Activated naive CD4-positive, alpha-beta T cell treated with Interleukin-2 at 50 U/mL for 16 hours (primary cell): ENCODE results near the gene PTX3.

ENCODE experiments used
- DNase-seq: peaks from one replicate; pipeline ENCODE4 v3.0.0-alpha.2; 2020

The PTX3 gene

DNA sequence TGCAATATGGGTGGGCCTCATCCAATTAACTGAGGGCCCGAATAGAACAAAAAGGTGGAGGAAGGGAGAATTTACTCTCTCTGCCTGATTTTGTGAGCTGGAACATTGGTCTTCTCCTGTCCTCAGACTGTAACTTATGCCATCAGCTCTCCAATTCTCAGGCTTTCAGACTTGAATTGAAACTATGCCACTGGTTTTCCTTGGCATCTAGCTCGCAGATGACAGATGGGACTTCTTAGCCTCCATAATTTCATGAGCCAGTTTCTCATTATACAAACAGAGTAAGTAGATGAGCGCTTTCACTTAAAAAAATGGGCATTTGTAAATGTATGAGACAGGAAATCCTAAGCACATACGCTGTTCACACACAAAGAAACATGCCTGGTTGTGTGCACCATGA, 8.7 kb upstream of the PTX3 start:
- no peak for DNase-seq

DNA sequence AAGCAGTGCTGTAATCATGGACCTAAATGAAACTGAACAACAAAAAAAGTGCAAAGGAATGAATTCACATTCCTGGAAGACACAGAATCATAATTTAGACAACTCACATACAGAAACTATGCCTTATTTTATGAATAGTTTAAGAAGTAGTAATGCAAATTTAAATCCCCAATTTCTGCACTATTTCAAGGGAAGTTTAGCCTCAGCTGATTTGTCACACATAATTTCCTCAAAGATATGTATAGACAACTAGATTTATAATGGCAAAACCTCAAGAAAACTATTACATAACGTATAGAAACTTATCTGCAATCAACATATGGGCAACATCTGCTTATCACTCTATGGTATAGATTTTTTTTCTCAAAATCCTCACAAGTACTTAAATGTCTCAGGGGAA, 7.8 kb upstream of the PTX3 start:
- DNase-seq, result no peak

DNA sequence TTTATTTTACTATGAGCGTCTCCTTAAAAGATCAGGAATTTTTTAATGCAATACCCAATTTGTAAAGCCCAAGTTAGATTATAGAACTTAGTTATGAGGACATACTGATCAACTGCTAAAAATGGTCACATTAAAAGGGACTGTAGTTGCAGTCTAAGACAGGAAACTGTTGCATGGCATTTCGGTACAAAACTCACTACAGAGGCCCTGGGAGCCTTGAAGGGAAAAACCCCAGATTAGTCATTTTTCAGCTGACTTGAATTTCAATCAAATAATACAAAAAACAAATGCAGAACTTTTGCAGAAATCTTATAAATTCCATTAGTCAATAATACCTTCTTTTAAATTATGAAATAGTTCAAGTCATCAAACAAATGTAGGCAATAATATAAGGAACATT, 6.9 kb upstream of the PTX3 start:
- no peak for DNase-seq

DNA sequence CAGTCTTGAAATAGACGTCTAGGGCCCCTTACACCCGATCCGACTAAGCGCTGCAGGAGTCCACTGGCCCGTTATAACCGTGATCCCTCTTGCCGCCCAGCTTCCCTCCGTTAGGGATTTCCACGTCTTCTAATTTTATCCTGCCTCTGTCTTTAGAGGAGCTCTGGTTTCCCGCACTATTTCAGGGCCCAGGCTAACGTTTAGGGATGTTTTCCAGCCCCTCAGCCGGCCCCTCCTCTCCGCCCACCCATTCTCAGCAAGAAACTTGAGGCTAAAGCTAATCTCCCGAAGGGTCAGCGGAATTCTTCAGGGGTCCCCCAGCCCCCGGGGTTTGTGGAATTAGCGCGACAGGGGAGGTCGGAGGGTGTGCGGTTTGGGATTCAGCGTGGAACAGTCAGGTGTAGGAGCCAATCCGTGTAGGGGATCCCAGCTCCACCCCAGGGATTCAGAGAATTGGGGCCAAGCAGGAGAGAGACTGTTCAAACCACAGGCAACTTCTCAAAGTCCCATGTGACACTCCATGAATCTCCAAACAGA, 1.6 kb downstream of the PTX3 start:
- no peak for DNase-seq

DNA sequence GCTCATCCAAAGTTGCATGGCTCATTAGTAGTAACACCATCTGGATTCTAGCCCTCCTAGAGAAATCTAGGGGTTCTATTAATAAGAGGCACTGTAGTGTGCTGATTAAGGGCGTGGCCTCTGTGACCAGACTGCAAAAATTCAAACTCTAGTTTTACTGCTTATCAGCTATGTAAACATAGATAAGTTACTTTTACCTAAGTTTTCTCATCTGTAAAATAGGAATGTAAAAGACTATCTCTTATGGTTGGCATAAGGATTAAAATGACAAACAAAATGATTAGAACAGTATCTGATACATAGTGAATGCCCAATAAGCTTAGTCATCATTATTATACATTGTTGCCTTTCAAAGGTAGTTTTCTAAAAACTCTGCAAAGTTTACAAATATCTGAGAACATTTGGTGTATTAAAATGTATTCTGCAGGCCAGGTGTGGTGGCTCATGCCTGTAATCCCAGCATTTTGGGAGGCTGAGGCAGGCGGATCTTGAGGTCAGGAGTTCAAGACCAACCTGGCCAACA, 4.5 kb downstream of the PTX3 start:
- DNase-seq, result no peak

DNA sequence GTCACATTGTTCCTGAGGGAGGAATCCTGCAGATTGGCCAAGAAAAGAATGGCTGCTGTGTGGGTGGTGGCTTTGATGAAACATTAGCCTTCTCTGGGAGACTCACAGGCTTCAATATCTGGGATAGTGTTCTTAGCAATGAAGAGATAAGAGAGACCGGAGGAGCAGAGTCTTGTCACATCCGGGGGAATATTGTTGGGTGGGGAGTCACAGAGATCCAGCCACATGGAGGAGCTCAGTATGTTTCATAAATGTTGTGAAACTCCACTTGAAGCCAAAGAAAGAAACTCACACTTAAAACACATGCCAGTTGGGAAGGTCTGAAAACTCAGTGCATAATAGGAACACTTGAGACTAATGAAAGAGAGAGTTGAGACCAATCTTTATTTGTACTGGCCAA, 6.1 kb downstream of the PTX3 start:
- DNase-seq, result no peak

DNA sequence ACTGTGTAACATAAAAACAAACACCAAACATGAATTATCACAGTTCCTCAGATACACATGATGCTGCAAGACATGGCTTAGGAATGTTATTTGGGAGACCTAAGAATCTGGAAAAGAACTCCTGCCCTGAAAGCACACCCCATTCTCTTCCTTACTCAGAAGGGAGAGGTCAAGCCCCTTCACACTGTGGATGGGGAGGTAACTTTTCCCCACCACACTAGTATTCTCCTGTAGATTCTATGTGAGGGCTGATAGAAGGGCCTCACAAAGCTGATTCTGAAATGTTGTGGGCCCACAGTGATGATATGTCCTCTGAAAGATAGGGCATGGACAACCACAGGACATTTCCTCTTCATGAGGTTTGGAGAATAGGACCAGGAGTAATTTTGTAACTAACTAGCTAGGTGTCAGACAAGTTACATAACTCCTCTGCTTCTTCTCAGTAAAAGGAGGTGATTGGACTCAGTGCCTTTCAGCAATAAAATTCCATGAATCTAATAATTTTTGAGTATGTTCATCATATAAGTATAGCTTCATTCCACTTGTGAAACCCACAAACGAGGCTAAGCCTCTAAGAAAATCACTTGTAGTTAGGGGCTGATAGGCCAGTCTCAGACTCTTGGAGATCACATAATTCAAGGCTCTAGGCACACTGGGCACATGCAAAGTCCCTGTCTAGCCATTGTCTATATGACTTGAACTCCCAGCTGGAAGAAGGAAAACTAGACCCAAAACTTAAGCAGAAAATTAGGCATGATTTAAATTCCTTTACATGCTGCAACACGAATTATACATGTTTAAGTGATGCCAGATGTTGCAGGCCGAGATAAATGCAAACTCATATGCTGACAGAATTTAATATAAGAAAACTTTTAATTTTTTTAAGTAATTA, 7.5 kb downstream of the PTX3 start:
- DNase-seq, result no peak

DNA sequence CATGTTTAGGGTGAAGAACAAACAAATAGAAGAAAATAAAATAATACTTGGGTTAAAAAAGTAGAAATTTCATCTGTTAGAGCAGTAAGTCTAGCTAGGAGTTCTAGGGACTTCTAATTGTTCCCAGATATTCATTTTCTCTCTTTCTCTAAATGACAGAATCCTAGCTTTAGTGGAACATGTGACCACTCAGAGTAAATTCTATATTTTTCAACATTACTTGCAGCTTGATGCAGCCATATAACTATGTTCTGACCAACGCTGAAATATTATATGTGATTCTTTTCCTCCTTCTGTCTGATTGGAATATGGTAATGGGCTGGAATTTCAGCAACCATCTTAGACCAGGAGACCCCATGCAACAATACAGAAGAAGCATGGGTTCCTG, 8.1 kb downstream of the PTX3 start:
- DNase-seq, result no peak

DNA sequence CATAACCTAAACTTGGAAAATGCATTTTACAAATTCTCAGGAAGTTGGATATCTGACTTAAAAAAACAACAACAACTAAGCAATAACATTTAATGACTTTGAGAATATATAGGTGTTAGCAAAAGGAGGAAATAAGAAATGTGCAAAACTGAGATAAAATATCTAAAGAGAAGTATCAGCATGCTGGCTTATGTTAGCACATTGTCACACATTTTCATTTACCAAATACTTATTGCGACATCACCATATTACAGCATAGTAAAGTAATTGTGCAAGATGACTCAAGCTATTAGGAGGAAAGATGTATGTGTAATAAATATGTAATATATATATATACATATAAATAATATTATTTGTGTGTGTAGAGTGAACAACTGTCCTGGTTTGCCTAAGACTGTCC, 9.2 kb downstream of the PTX3 start:
- DNase-seq, result no peak

DNA sequence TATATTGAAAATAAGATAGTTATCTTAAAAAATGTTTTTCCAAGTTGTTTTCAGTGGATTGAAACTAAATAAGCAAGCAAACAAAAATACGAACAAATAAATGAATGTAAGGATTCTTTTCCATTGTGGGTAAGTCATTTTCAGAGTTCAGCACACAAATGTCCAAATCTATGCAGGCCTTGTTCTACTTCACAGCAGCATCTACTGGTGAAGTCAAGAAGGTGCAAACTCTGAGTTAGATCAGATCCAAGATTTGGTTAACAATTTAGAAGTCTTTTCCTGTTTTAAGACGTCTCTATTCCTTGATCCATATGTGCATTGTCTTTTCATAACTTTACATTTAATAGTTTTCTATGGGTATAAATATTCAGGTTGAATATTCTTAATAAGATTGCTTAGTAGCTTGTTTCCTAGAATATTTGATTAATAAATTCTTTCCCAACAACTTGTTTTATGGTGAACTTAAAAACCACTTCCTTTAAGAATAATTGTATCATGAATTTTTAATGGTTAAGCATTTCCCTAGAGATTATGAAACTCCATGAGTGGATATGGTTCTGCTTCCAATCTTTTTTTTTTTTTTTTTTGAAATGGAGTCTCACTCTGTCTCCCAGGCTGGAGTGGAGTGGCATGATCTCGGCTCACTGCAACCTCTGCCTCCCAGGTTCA, 10.5 kb downstream of the PTX3 start:
- no peak for DNase-seq

DNA sequence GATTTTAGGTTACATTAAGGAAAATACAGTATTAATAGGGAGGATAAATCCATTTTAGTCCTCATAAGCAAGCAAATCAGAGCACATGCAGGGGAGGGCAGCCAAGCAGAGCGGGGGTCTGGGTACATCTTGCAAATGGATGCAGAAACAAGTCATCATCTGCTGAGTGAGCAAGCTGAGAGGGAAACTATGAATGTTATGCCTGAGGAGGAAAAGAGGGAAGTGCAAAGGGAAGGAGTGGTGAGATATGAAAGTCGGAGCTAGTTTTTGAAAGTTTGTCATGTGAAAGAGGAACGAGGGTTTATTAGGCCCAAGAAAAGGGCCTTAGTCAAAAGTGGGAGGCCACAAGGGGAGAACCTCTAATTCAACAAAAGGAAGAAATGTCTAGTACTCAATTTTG, 15.4 kb downstream of the PTX3 start:
- DNase-seq, result no peak

DNA sequence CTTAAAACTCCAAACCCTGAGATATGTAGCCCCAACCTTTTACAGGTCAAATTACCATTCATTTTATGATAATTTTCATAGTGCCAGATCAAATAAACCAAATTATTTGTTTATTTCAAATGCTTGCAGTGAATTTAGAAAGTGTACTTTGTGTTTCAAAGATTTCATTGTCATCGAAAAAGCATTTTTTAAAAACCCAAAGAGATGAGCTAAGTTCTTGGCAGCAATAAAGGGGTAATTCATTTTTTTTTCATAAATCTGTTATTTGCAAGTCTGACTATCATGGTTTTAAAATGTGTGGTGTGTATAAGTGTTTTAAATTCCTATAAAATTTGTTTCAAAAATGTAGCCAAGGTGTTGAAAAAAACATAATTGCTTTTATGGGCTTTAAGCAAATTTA, 17.2 kb downstream of the PTX3 start:
- DNase-seq, result no peak

DNA sequence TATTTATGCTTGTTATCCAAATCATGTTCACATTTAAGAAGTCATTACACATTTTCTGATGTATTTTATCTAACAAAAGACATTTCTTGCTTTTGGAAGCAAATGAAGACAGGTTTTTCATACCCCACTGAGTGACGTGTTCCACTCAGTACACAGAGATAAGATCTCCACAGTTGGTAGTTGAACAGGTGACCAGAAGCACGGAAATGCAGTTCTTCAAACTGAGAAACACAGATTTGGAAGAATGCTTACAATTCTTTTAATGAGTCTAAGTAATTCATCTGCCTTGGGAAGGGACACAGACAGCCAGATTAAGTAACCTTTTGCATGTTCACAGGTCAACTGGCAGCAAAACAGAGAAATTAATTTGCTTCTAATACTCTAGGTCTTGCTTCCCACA, 23.1 kb downstream of the PTX3 start:
- no peak for DNase-seq

DNA sequence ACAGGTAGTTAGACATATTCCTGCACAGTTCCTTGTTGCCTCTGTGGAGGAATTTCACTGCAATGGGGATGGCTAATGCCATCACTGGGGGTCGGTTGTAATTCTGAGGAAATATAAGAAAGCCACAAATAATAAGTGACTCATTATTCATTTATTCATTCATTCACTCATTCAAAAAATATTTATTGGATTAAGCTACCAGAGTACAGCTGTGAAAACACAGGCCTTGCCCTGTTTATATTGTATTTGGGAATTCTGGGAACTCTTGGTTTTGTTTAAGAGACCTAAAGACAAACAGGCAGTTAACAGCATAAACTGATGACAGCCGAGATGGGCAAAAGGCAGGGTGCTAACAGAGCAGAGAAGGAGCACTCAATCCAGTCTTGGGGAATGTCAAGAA, 23.6 kb downstream of the PTX3 start:
- no peak for DNase-seq

DNA sequence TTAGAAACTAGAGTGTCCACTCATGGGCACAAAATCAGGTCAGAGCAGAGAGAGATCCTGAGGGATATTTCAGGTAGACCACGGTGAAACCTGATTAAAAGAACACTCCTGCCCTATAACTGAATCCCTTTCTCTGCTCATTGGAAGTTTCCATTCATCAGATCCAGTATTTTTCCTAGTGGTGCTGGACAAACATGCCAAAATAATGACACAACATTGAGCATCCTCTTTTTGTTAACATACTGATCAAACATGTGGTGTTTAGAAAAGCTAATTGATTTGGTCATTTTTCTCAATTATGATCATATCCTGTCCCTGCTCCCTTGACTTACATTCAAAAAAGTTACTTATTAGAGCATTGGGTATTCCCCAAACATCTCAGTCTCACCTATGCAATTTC, 27.2 kb downstream of the PTX3 start:
- DNase-seq, result no peak

DNA sequence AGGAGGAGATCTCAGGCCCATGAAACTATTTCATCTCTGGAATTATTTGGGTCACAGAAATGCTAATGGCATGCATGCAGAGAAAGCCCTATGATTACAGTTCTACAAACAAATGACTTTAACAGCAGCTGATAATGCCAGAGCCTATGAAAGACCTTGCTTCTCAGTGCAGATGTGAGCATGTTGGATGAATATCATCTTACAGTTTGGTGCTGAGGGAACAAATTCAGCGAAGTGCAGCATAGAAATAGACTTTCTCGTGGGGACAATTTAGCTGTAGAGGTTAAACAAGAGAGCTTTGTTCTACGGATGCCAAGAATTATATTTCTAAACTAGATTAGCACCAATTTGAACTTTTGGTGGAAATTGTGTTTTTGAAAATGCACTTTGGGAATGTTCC, 27.7 kb downstream of the PTX3 start:
- no peak for DNase-seq

DNA sequence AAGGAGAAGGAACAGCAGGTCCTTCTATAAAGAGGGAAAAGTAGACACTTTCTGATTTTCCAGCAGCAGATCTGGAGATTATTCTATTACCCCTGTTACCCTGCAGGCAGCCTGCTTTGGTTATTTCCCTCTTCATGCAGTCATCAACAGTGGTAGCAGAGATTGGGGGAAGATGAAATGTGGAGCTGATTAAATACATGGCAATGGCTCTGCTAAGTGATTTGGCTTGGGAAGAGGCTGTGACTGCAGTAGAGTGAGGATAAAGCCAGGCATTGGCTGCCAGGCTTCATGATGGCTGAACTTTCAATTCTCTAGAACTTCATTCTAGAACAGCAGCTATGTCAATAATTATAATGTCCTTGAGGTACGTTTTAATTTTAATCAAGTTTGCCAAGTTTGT, 29.1 kb downstream of the PTX3 start:
- DNase-seq, result no peak

DNA sequence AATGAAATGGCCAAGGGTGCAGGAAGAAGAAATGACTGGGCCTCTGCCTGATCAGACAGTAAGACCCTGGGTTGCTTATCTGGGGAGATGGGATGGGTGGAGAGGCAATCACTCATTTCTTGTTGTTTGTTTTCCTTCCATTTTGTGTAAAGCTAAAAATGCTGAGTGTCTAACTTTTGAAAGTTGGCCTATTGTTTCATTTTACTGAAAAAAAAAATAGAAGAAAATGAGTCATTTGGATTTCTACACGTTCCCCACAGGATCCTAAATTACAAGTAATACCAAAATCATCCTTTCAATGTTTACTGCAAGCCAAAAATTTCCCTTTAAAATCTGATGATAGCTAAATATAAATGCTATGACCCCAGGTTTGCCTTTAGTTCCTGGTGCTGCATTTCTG, 30.6 kb downstream of the PTX3 start:
- DNase-seq, result no peak

DNA sequence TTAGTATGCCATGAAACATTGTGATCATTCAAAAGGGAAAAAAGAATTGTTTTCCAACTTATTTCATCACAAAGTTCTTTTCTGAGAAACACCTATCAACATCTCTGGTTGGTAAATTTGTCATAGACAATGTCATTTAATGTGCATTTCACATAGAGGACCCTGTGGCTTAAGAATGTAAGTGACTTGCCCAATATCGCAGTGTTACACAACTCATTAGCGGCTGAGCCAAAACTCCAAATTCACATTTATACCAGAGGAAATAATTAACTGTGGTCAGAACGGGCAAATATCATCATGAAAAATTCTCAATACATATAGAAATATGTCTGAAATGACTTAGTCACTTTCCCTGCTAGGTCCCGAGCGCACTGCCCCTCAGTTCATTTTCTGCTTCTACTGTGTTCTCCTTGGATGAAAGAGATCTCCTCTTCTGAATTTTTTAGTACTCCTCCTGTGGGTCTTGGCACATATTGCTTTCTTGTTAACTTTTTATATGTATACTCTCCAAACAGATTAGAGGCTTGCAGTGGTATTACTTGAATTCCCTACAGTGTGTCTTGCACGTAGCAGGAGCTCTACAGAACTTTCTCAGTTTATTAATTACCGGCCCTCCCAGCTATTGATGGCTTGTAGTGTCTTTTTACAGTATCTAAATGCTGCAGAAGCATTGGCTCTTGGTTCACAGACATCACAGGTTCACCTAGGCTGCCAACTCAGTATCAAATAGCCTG, 33.1 kb downstream of the PTX3 start:
- no peak for DNase-seq

DNA sequence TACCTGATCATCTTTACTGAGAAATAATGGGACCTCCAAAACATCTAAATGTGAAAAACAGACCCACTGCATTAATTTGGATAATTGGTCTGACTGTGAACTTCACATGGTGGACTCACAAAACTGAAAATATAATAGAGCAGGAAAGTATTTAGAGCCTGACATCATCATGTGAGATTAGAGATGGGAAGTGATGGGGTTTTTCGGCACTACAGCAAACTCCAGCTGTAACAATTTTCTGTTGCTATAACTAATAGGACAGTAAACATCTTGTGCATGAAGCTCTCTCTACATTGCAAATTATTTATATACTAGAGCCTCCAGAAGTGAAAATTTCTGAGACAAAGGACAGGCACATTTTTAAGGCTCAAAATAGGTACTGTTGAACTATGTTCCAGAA, 34.4 kb downstream of the PTX3 start:
- no peak for DNase-seq

DNA sequence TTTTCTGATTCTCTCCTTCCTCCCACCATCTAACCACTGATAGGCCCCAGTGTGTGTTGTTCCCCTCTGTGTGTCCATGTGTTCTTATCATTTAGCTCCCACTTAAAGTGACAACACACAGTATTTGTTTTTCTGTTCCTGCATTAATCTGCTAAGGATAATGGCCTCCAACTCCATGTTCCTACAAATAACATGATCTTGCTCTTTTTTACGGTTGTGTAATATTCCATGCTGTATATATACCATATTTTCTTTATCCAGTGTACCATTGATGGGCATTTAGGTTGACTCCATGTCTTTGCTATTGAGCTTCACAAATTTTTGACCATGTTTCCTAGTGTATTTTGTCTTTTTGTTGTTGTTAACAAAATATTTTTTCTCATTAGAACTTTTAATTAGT, 36.0 kb downstream of the PTX3 start:
- DNase-seq, result no peak

DNA sequence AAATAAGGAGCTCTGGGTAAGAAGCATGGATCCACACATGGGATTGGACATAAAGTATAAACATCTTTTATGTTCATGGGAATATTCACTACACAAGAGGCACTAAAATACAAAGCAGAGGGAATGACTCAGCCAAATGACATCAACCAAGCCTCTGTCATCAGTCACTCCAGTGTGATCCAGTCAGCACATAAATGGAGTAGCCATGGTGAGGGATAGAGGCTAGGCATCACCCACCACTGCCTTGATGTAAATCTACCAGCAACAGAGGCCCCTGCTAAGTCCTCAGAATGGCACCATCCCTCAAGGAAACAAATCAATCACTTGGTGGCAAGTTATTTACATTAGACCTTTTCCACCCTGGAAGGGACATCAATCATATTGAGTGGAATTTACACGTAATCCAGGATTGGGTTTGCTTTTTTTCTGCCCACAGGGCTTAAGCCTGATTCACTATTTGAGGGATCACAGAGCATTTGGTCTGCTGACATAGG, 39.3 kb downstream of the PTX3 start:
- DNase-seq, result no peak

DNA sequence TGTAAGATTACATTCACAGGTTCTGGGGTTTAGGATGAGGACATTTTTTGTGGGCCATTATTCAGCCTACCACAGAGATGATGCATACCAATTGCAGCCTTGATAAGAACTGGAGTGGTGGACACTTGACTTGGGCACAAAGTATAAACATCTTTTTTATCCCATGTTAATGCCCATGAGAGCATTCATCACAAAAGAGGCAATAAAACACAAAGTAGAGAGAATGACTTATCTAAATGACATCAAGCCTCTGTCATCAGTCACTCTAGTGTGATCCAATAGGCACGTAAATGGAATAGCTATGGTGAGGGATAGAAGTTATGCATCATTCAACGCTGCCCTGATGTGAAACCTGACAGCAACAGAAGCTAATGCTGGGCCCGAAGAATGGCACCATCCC, 40.8 kb downstream of the PTX3 start:
- no peak for DNase-seq
